ENCODE results near the gene PTPN22.

The PTPN22 gene

GRCh38 chr1:113890816-113891215 is 19.3 kb upstream of the PTPN22 start:
- H3K4me3 ChIP-seq (ENCODE audit: control insufficient read depth, low read depth, low read length), result no peak overlapping the region
- DNase-seq (ENCODE audit: low read depth), result no peak
- no peak for TF ChIP-seq CTCF (conservative IDR thresholded peaks at IDR 0.05; ENCODE audit: control insufficient read depth, insufficient read depth, low read depth, low read length)

GRCh38 chr1:113887402-113888175 is 16.1 kb upstream of the PTPN22 start, which contains the start of gene BCL2L15:
Gene BCL2L15 (minus strand): TSS chr1:113887581. CDS start chr1:113887375, 206 bp downstream.
- no peak for TF ChIP-seq CTCF (conservative IDR thresholded peaks at IDR 0.05; ENCODE audit: control insufficient read depth, insufficient read depth, low read depth, low read length)
- no peak for DNase-seq (ENCODE audit: low read depth)
- no peak within 1 kb of the TSS for H3K4me3 ChIP-seq (ENCODE audit: control insufficient read depth, low read depth, low read length)

- H3K4me3 ChIP-seq (ENCODE audit: control insufficient read depth, low read depth, low read length), result no peak overlapping the region
- DNase-seq (ENCODE audit: low read depth), result no peak
- TF ChIP-seq CTCF (conservative IDR thresholded peaks at IDR 0.05; ENCODE audit: control insufficient read depth, insufficient read depth, low read depth, low read length), result no peak
Measured at GRCh38 chr1:113886417-113887401, 15.2 kb upstream of the PTPN22 start.

- DNase-seq (ENCODE audit: low read depth), result no peak
- no peak for TF ChIP-seq CTCF (conservative IDR thresholded peaks at IDR 0.05; ENCODE audit: control insufficient read depth, insufficient read depth, low read depth, low read length)
- H3K4me3 ChIP-seq (ENCODE audit: control insufficient read depth, low read depth, low read length), result no peak overlapping the region
Measured at GRCh38 chr1:113881661-113882060, 10.1 kb upstream of the PTPN22 start.

- no peak for DNase-seq (ENCODE audit: low read depth)
- no peak overlapping the region for H3K4me3 ChIP-seq (ENCODE audit: control insufficient read depth, low read depth, low read length)
- TF ChIP-seq CTCF (conservative IDR thresholded peaks at IDR 0.05; ENCODE audit: control insufficient read depth, insufficient read depth, low read depth, low read length), result no peak
Measured at GRCh38 chr1:113879739-113880038, 8.2 kb upstream of the PTPN22 start.

- DNase-seq (ENCODE audit: low read depth), result no peak
- TF ChIP-seq CTCF (conservative IDR thresholded peaks at IDR 0.05; ENCODE audit: control insufficient read depth, insufficient read depth, low read depth, low read length), result no peak
- H3K4me3 ChIP-seq (ENCODE audit: control insufficient read depth, low read depth, low read length), result no peak overlapping the region
Measured at GRCh38 chr1:113876176-113876575, 4.7 kb upstream of the PTPN22 start.

All from fibroblast of mammary gland (primary cell).